GM12878 (cell line): ENCODE data around the gene CUL5. TPM values are rescaled to one million over a fixed set of nuclear protein-coding genes. Genes with fewer than 3 reads are reported as not detected.

Source experiments
- ATAC-seq: fragments of 200-7000 bp; cut with Tn5 transposase; 3 replicates; pipeline ENCODE4 v1.9.1; 2020; ENCODE audit warnings: mild to moderate bottlenecking, moderate library complexity
- BruUV-seq: library from RNA; stranded (reverse); fragments of 400-500 nt; replicated peaks from 2 replicates; lab custom pipeline; 2021; lab: Mats Ljungman, UMichigan
- CTCF ChIA-PET: fragments of 300-600 bp; sonication (Branson Sonifier 250); formaldehyde crosslinking; extraction: SDS; loops from one replicate; lab custom pipeline; 2021; ENCODE audit warnings: inconsistent platforms; lab: Yijun Ruan, JAX
- POLR2A ChIA-PET: fragments of 350-600 bp; formaldehyde crosslinking; extraction: SDS; loops from one replicate; lab custom pipeline; 2021; ENCODE audit warnings: inconsistent platforms; lab: Charles Lee
- RAD21 ChIA-PET: fragments of 300-600 bp; sonication (Branson Sonifier 250); formaldehyde crosslinking; loops from one replicate; lab custom pipeline; 2023; ENCODE audit warnings: antibody characterized with exemption; ENCODE audit not compliant: unreplicated experiment; lab: Charles Lee
- SMC1A ChIA-PET: fragments of 300-600 bp; sonication (Branson Sonifier 250); formaldehyde crosslinking; loops from one replicate; lab custom pipeline; 2023; ENCODE audit not compliant: unreplicated experiment, uncharacterized antibody; lab: Charles Lee
- DNase-seq: peaks from one replicate; pipeline ENCODE4 v3.0.0-alpha.2; 2011; ENCODE audit warnings: low read depth, low spot score
- FAIRE-seq: peaks from 3 replicates; lab custom pipeline; 2011; peaks lifted over from hg19 to GRCh38; lab: Jason Lieb, UNC
- H2AFZ ChIP-seq: 2 replicates; pipeline ENCODE4 v1.6.0; 2011; ENCODE audit warnings: low read depth, low read length, control low read depth; ENCODE audit not compliant: control insufficient read depth
- H3K27ac ChIP-seq: 2 replicates; pipeline ENCODE4 v1.5.1; 2011; ENCODE audit warnings: control low read depth; ENCODE audit not compliant: control insufficient read depth, insufficient read depth
- H3K27me3 ChIP-seq, 2 experiments: replicated peaks in 1 of 2; 2 replicates each; pipeline versions ENCODE4 v1.6.0 to v1.6.1; 2011; ENCODE audit warnings: low read length in 1 of 2; ENCODE audit not compliant: control insufficient read depth in 2 of 2, insufficient read depth in 2 of 2
- H3K36me3 ChIP-seq, 2 experiments: 2 replicates each; pipeline ENCODE4 v1.5.1; 2011; ENCODE audit warnings: low read length in 1 of 2; ENCODE audit not compliant: control insufficient read depth in 2 of 2, insufficient read depth in 2 of 2
- H3K4me1 ChIP-seq: 2 replicates; pipeline ENCODE4 v1.6.1; 2011; ENCODE audit warnings: mild to moderate bottlenecking, low read length, moderate library complexity, mixed read lengths; ENCODE audit not compliant: control insufficient read depth, insufficient read depth
- H3K4me2 ChIP-seq: 2 replicates; pipeline ENCODE4 v1.6.0; 2011; ENCODE audit warnings: control low read depth; ENCODE audit not compliant: control insufficient read depth, insufficient read depth
- H3K4me3 ChIP-seq: fragments of 200-600 bp; sonication (generic); 2 replicates; pipeline ENCODE4 v1.5.1; 2016
- H3K79me2 ChIP-seq: 2 replicates; pipeline ENCODE4 v1.6.0; 2011; ENCODE audit warnings: low read length; ENCODE audit not compliant: control insufficient read depth, insufficient read depth
- H3K9ac ChIP-seq: 2 replicates; pipeline ENCODE4 v1.8.0; 2011; ENCODE audit warnings: low read length, control low read depth, mixed read lengths; ENCODE audit not compliant: control insufficient read depth, insufficient read depth
- H3K9me3 ChIP-seq: replicated peaks from 3 replicates; pipeline ENCODE4 v1.5.1; 2011; ENCODE audit warnings: mild to moderate bottlenecking, low read length; ENCODE audit not compliant: control insufficient read depth, insufficient read depth
- H4K20me1 ChIP-seq: 2 replicates; pipeline ENCODE4 v1.6.0; 2011; ENCODE audit not compliant: control insufficient read depth, insufficient read depth
- CTCF ChIP-seq, 3 experiments: IDR thresholded peaks in 2 of 3; conservative IDR thresholded peaks in 1 of 3; 2 replicates each; pipeline ENCODE4 v1.5.1; 2011; ENCODE audit warnings: low read depth in 3 of 3, low read length in 3 of 3, mild to moderate bottlenecking in 3 of 3, control low read depth in 2 of 3, moderate library complexity in 2 of 3, inconsistent platforms in 1 of 3, mixed read lengths in 1 of 3; ENCODE audit not compliant: control insufficient read depth in 2 of 3, insufficient read depth in 1 of 3; ENCODE audit errors: extremely low read depth in 1 of 3
- LARP7 ChIP-seq: fragments of 450-650 bp; IDR thresholded peaks from 2 replicates; pipeline ENCODE4 v1.6.1; 2017; ENCODE audit warnings: mild to moderate bottlenecking
- NRF1 ChIP-seq: conservative IDR thresholded peaks from 2 replicates; pipeline ENCODE4 v1.6.1; 2011; ENCODE audit warnings: mild to moderate bottlenecking, low read depth, low read length, improper control_type of control experiment
- SMC3 ChIP-seq: IDR thresholded peaks from 2 replicates; pipeline ENCODE4 v1.6.1; 2011; ENCODE audit warnings: low read length, improper control_type of control experiment, borderline replicate concordance
- WGBS: methylation state at CpG from one replicate; pipeline ENCODE4 v1.1.6; 2016; ENCODE audit warnings: low lambda C conversion rate; ENCODE audit not compliant: insufficient replicate concordance, insufficient coverage; ENCODE audit errors: missing lambda C conversion rate; 5-methylcytosine and 5-hydroxymethylcytosine counted together
- in situ Hi-C: fragments of 300-500 bp; cut with MboI; formaldehyde crosslinking; loops from 9 replicates; pipeline ENCODE4 v1.14.3; 2018; ENCODE audit warnings: mixed read lengths
- intact Hi-C: fragments of 100-400 bp; cut with micrococcal nuclease; formaldehyde crosslinking; loops from one replicate; pipeline ENCODE4 v1.14.2; 2022; ENCODE audit not compliant: unreplicated experiment
- polyA plus RNA-seq, 11 experiments: library from polyadenylated mRNA; depleted of rRNA in 4 of 11; unstranded in 6 of 11; stranded (reverse) in 5 of 11; fragments of >200 nt; fragmentation: Nextera tagmentation in 4 of 11; fragmentation: Illumina TruSeq in 1 of 11; extraction: Ambion mirVana in 4 of 11; extraction: Trizol in 1 of 11; gene quantifications; 1 replicate in 1 of 11; 2 replicates in 10 of 11; pipeline versions ENCODE4 v1.2.1 to v1.2.3, GENCODE V29; 2011 to 2016; ENCODE audit warnings: inconsistent platforms in 2 of 11, missing spikeins in 2 of 11, low read depth in 1 of 11
- total RNA-seq, 4 experiments: library from RNA; depleted of rRNA in 3 of 4; stranded (reverse); fragments of >200 nt in 3 of 4; fragmentation: Illumina TruSeq in 1 of 4; extraction: Trizol in 1 of 4; gene quantifications; 2 replicates each; pipeline versions ENCODE4 v1.2.1 to v1.2.3, GENCODE V29; 2013 to 2021

The CUL5 gene
- total and polyA plus RNA-seq, 10 of the 15 experiments (the other 5 are each of a cell fraction or from before 2014, with no cell fraction given) = 9.1 to 37.6 (median 18.3) TPM

- ChIA-PET POLR2A (interaction anchor here (0.5 kb wide), 1 partner anchor 100 kb away, joined by 3 read pairs; no protein-coding TSS in a partner anchor), SMC1A (interaction anchor here (0.7 to 1.6 kb wide), 2 partner anchors 19 to 86 kb away, joined by 3 to 4 read pairs; partner anchors contain the start of gene ATM), RAD21 (interaction anchor here (0.6 to 1.3 kb wide), 2 partner anchors 76 to 509 kb away, joined by 3 read pairs; no protein-coding TSS in a partner anchor), CTCF (interaction anchor here (1.1 to 1.5 kb wide), 2 partner anchors 11 to 18 kb away, joined by 4 to 5 read pairs; no protein-coding TSS in a partner anchor)
- no peak overlapping the region for H3K27ac ChIP-seq
- no peaks in the 10 kb centered on the region for H3K27me3 ChIP-seq
- in situ Hi-C loops = no loop called here
- no peaks in the 10 kb centered on the region for H3K9me3 ChIP-seq
- TSS peak; percentile 66 for BruUV-seq
- H3K4me1 ChIP-seq = no peaks in the 10 kb centered on the region
- no peak overlapping the region for H2AFZ ChIP-seq
- H3K4me3 ChIP-seq = no peak overlapping the region
- H4K20me1 ChIP-seq = no peaks in the 10 kb centered on the region
- peaks cover under 1 to 10% of the 10 kb centered on the region in 2 experiments for H3K36me3 ChIP-seq
- TF ChIP-seq CTCF (IDR thresholded peaks at IDR 0.05 in 2 of 3, conservative IDR thresholded peaks at IDR 0.05 in 1 of 3; ENCODE audit: control insufficient read depth in 2 of 3, extremely low read depth in 1 of 3, insufficient read depth in 1 of 3, low read depth in 3 of 3, low read length in 3 of 3) (no peak), SMC3 (no peak), LARP7 (no peak), NRF1 (no peak)
- 100% methylated on average over 1 of the region's 1 CpG for WGBS
- no peak for ATAC-seq
- H3K9ac ChIP-seq = no peak overlapping the region
- intact Hi-C loops = no loop called here
- no peak for FAIRE-seq
- H3K79me2 ChIP-seq = no peaks in the 10 kb centered on the region
- H3K4me2 ChIP-seq = no peak overlapping the region
- no peak for DNase-seq
These were observed 128.5 kb downstream of the CUL5 start for GRCh38 chr11:108137212-108137611.
